Measurements from ENCODE around the gene ZWILCH.

DNA sequence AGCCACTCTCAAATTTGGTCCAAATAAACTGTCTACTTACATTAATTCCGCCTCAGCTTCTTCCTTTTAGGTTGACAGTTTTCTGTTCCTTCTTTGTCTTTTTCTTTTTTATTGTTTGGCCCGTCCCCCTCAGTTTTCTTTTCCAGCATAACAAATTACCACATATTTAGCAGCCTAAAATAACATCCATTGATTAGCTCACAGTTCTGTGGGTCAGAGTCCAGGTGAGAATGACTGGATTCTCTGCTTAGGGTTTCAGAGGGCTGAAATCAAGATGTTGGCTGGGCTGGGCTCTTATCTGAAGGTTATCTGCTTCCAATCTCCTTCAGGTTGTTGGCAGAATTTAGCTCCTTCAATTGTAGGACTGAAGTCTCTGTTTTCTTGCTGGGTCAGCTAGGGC lies 85.3 kb downstream of the ZWILCH start:
- TF ChIP-seq CTCF (IDR thresholded peaks at IDR 0.05) = no peak
- TF ChIP-seq ZNF121 (CRISPR knock-in tag; IDR thresholded peaks at IDR 0.05) = no peak
- TF ChIP-seq ZNF281 (CRISPR knock-in tag; IDR thresholded peaks at IDR 0.05) = no peak
- no peak for TF ChIP-seq ARID4B (CRISPR knock-in tag; IDR thresholded peaks at IDR 0.05; ENCODE audit: borderline replicate concordance)
- TF ChIP-seq NFATC4 (CRISPR knock-in tag; IDR thresholded peaks at IDR 0.05) = no peak
- no peak for TF ChIP-seq SMAD4 (CRISPR knock-in tag; IDR thresholded peaks at IDR 0.05)
- TF ChIP-seq, protein P1, sequence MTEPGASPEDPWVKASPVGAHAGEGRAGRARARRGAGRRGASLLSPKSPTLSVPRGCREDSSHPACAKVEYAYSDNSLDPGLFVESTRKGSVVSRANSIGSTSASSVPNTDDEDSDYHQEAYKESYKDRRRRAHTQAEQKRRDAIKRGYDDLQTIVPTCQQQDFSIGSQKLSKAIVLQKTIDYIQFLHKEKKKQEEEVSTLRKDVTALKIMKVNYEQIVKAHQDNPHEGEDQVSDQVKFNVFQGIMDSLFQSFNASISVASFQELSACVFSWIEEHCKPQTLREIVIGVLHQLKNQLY (CRISPR knock-in tag; IDR thresholded peaks at IDR 0.05) = no peak
- TF ChIP-seq, protein P2, sequence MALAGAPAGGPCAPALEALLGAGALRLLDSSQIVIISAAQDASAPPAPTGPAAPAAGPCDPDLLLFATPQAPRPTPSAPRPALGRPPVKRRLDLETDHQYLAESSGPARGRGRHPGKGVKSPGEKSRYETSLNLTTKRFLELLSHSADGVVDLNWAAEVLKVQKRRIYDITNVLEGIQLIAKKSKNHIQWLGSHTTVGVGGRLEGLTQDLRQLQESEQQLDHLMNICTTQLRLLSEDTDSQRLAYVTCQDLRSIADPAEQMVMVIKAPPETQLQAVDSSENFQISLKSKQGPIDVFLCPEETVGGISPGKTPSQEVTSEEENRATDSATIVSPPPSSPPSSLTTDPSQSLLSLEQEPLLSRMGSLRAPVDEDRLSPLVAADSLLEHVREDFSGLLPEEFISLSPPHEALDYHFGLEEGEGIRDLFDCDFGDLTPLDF (CRISPR knock-in tag; IDR thresholded peaks at IDR 0.05) = no peak
- no peak for TF ChIP-seq ZNF416 (CRISPR knock-in tag; IDR thresholded peaks at IDR 0.05)
- TF ChIP-seq MXD4 (CRISPR knock-in tag; IDR thresholded peaks at IDR 0.05; ENCODE audit: borderline replicate concordance) = no peak
- TF ChIP-seq, protein P3, sequence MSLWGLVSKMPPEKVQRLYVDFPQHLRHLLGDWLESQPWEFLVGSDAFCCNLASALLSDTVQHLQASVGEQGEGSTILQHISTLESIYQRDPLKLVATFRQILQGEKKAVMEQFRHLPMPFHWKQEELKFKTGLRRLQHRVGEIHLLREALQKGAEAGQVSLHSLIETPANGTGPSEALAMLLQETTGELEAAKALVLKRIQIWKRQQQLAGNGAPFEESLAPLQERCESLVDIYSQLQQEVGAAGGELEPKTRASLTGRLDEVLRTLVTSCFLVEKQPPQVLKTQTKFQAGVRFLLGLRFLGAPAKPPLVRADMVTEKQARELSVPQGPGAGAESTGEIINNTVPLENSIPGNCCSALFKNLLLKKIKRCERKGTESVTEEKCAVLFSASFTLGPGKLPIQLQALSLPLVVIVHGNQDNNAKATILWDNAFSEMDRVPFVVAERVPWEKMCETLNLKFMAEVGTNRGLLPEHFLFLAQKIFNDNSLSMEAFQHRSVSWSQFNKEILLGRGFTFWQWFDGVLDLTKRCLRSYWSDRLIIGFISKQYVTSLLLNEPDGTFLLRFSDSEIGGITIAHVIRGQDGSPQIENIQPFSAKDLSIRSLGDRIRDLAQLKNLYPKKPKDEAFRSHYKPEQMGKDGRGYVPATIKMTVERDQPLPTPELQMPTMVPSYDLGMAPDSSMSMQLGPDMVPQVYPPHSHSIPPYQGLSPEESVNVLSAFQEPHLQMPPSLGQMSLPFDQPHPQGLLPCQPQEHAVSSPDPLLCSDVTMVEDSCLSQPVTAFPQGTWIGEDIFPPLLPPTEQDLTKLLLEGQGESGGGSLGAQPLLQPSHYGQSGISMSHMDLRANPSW (CRISPR knock-in tag; conservative IDR thresholded peaks at IDR 0.05; ENCODE audit: low read depth) = no peak
- no peak for TF ChIP-seq ZNF317 (CRISPR knock-in tag; IDR thresholded peaks at IDR 0.05; ENCODE audit: borderline replicate concordance, low read depth)
- TF ChIP-seq TP53 (CRISPR knock-in tag; IDR thresholded peaks at IDR 0.05) = no peak
- TF ChIP-seq ZBTB21 (CRISPR knock-in tag; IDR thresholded peaks at IDR 0.05; ENCODE audit: borderline replicate concordance) = no peak

All from WTC11 (cell line).